HCT116 (cell line): Measurements from ENCODE around the gene SELENON. TPM values are rescaled to one million over a fixed set of nuclear protein-coding genes. Genes with fewer than 3 reads are reported as not detected.

Source experiments
- ATAC-seq: fragments of 200-7000 bp; cut with Tn5 transposase; 2 replicates; pipeline ENCODE4 v1.9.1; 2020; ENCODE audit warnings: mild to moderate bottlenecking, moderate library complexity
- BruUV-seq: library from RNA; stranded (reverse); fragments of 400-500 nt; replicated peaks from 2 replicates; lab custom pipeline; 2021; lab: Mats Ljungman, UMichigan
- CTCF ChIA-PET: fragments of 300-600 bp; sonication (Branson Sonifier 250); formaldehyde crosslinking; loops from one replicate; lab custom pipeline; 2021; ENCODE audit warnings: antibody characterized with exemption; lab: Charles Lee
- POLR2A ChIA-PET: fragments of 300-600, 350-600 bp; sonication (Branson Sonifier 250); formaldehyde crosslinking; loops from one replicate; lab custom pipeline; 2021; ENCODE audit warnings: antibody characterized with exemption; lab: Charles Lee
- RAD21 ChIA-PET, 2 experiments: fragments of 300-600 bp; sonication (Branson Sonifier 250); formaldehyde crosslinking; loops; one replicate each; lab custom pipeline; 2023; ENCODE audit warnings: low total read pairs in 2 of 2; ENCODE audit not compliant: uncharacterized antibody in 2 of 2, unreplicated experiment in 2 of 2, low non-redundant PET in 1 of 2; lab: Charles Lee
- DNase-seq: peaks from one replicate; pipeline ENCODE4 v3.0.0-alpha.2; 2010; ENCODE audit warnings: low read depth, low spot score
- H2AFZ ChIP-seq: fragments of 200-600 bp; shearing (Covaris generic), sonication (generic); 2 replicates; pipeline ENCODE4 v1.6.1; 2017; ENCODE audit warnings: low read depth, mixed run types, mixed read lengths, antibody characterized with exemption, low read length; ENCODE audit not compliant: poor library complexity, severe bottlenecking
- H3K27ac ChIP-seq: 2 replicates; pipeline ENCODE4 v1.5.1; 2012; ENCODE audit warnings: low read depth, low read length
- H3K27me3 ChIP-seq: fragments of 200-600 bp; sonication (generic); 2 replicates; pipeline ENCODE4 v1.6.1; 2016; ENCODE audit warnings: mixed run types, low read length, mixed read lengths; ENCODE audit not compliant: insufficient read depth
- H3K36me3 ChIP-seq, 2 experiments: fragments of 200-500 bp in 1 of 2; fragments of 200-600 bp in 1 of 2; sonication (Bioruptor generic) in 1 of 2; sonication (generic) in 1 of 2; 2 replicates each; pipeline versions ENCODE4 v1.5.1 to v1.6.1; 2014 to 2016; ENCODE audit warnings: low read length in 2 of 2, inconsistent platforms in 1 of 2, mixed read lengths in 1 of 2, mixed run types in 1 of 2; ENCODE audit not compliant: insufficient read depth in 2 of 2, control insufficient read depth in 1 of 2
- H3K4me1 ChIP-seq, 2 experiments: fragments of 200-600 bp in 1 of 2; sonication (generic) in 1 of 2; 2 replicates each; pipeline versions ENCODE4 v1.5.1 to v1.6.1; 2012 to 2017; ENCODE audit warnings: low read length in 2 of 2, inconsistent platforms in 1 of 2, mild to moderate bottlenecking in 1 of 2, mixed read lengths in 1 of 2, mixed run types in 1 of 2, moderate library complexity in 1 of 2; ENCODE audit not compliant: insufficient read depth in 2 of 2, control insufficient read depth in 1 of 2
- H3K4me2 ChIP-seq: fragments of 200-600 bp; sonication (generic); 2 replicates; pipeline ENCODE4 v1.6.1; 2017; ENCODE audit warnings: mixed run types, low read length, mixed read lengths
- H3K4me3 ChIP-seq, 2 experiments: fragments of 200-600 bp in 1 of 2; sonication (generic) in 1 of 2; replicated peaks in 1 of 2; 2 replicates each; pipeline ENCODE4 v1.5.1; 2011 to 2016; ENCODE audit warnings: low read length in 2 of 2, control low read depth in 1 of 2, low read depth in 1 of 2, mild to moderate bottlenecking in 1 of 2, mixed read lengths in 1 of 2, mixed run types in 1 of 2
- H3K79me2 ChIP-seq: fragments of 200-600 bp; sonication (generic); 2 replicates; pipeline ENCODE4 v1.6.1; 2017; ENCODE audit warnings: mild to moderate bottlenecking, mixed run types, low read length, moderate library complexity, mixed read lengths; ENCODE audit not compliant: insufficient read depth
- H3K9ac ChIP-seq: fragments of 200-600 bp; sonication (generic); 2 replicates; pipeline ENCODE4 v1.6.1; 2016; ENCODE audit warnings: low read length, mixed read lengths
- H3K9me2 ChIP-seq: fragments of 200-600 bp; sonication (generic), shearing (Covaris generic); 2 replicates; pipeline ENCODE4 v1.6.1; 2017; ENCODE audit warnings: mixed run types, mild to moderate bottlenecking, moderate library complexity; ENCODE audit not compliant: insufficient read depth
- H3K9me3 ChIP-seq, 2 experiments: fragments of 200-500 bp in 1 of 2; fragments of 200-600 bp in 1 of 2; sonication (Bioruptor generic) in 1 of 2; sonication (generic) in 1 of 2; 2 replicates each; pipeline ENCODE4 v1.6.1; 2014 to 2017; ENCODE audit warnings: low read length in 2 of 2, mixed read lengths in 2 of 2, inconsistent platforms in 1 of 2, low read depth in 1 of 2, mild to moderate bottlenecking in 1 of 2, mixed run types in 1 of 2, moderate library complexity in 1 of 2; ENCODE audit not compliant: control insufficient read depth in 1 of 2, insufficient read depth in 1 of 2
- H4K20me1 ChIP-seq: fragments of 200-600 bp; sonication (generic), shearing (Covaris generic); 2 replicates; pipeline ENCODE4 v1.6.1; 2017; ENCODE audit warnings: mixed run types, mild to moderate bottlenecking, moderate library complexity; ENCODE audit not compliant: insufficient read depth
- ATF3 ChIP-seq: IDR thresholded peaks from 2 replicates; pipeline ENCODE4 v1.6.1; 2012
- CBX3 ChIP-seq: IDR thresholded peaks from 2 replicates; pipeline ENCODE4 v1.6.1; 2012; ENCODE audit warnings: low read depth
- CTCF ChIP-seq, 3 experiments: fragments of 200-600 bp in 1 of 3; sonication (generic) in 1 of 3; IDR thresholded peaks in 2 of 3; conservative IDR thresholded peaks in 1 of 3; 2 replicates each; pipeline ENCODE4 v1.5.1; 2012 to 2017; ENCODE audit warnings: low read depth in 2 of 3, low read length in 2 of 3, antibody characterized with exemption in 1 of 3, borderline replicate concordance in 1 of 3, control low read depth in 1 of 3, mild to moderate bottlenecking in 1 of 3, mixed read lengths in 1 of 3, mixed run types in 1 of 3, moderate library complexity in 1 of 3; ENCODE audit not compliant: insufficient read depth in 1 of 3
- EGR1 ChIP-seq: IDR thresholded peaks from 2 replicates; pipeline ENCODE4 v1.6.1; 2012; ENCODE audit warnings: low read depth
- EZH2phosphoT487 ChIP-seq: fragments of 200-600 bp; IDR thresholded peaks from 2 replicates; pipeline ENCODE4 v1.6.1; 2018; ENCODE audit warnings: antibody characterized with exemption, borderline replicate concordance
- FOSL1 ChIP-seq: IDR thresholded peaks from 2 replicates; pipeline ENCODE4 v1.6.1; 2012; ENCODE audit warnings: low read depth
- JUND ChIP-seq: IDR thresholded peaks from 2 replicates; pipeline ENCODE4 v1.6.1; 2012
- MAX ChIP-seq: IDR thresholded peaks from 2 replicates; pipeline ENCODE4 v1.6.1; 2012
- POLR2A ChIP-seq: IDR thresholded peaks from 2 replicates; pipeline ENCODE4 v1.7.0; 2011; ENCODE audit warnings: borderline replicate concordance; ENCODE audit not compliant: insufficient read depth, insufficient read length; ENCODE audit errors: extremely low read depth
- POLR2AphosphoS5 ChIP-seq: IDR thresholded peaks from 2 replicates; pipeline ENCODE4 v1.6.1; 2011; ENCODE audit warnings: mild to moderate bottlenecking, low read depth, low read length, moderate library complexity
- REST ChIP-seq: IDR thresholded peaks from 2 replicates; pipeline ENCODE4 v1.6.1; 2012; ENCODE audit warnings: low read depth
- SIN3A ChIP-seq: IDR thresholded peaks from 2 replicates; pipeline ENCODE4 v1.6.1; 2012; ENCODE audit warnings: low read depth
- SP1 ChIP-seq: IDR thresholded peaks from 2 replicates; pipeline ENCODE4 v1.6.1; 2012; ENCODE audit warnings: low read depth
- TCF7L2 ChIP-seq: IDR thresholded peaks from 2 replicates; pipeline ENCODE4 v1.7.0; 2011; ENCODE audit warnings: borderline replicate concordance, inconsistent platforms; ENCODE audit not compliant: insufficient read depth, insufficient read length; ENCODE audit errors: extremely low read depth
- YY1 ChIP-seq: IDR thresholded peaks from 2 replicates; pipeline ENCODE4 v1.6.1; 2011; ENCODE audit warnings: low read length, low read depth, moderate library complexity, mild to moderate bottlenecking; ENCODE audit not compliant: insufficient replicate concordance; ENCODE audit errors: extremely low read depth
- ZBTB33 ChIP-seq: IDR thresholded peaks from 2 replicates; pipeline ENCODE4 v1.6.1; 2011; ENCODE audit warnings: mild to moderate bottlenecking, low read length, moderate library complexity; ENCODE audit not compliant: insufficient replicate concordance; ENCODE audit errors: extremely low read depth
- ZNF274 ChIP-seq: fragments of 200-500 bp; sonication (Bioruptor generic); IDR thresholded peaks from 2 replicates; pipeline ENCODE4 v1.6.1; 2014; ENCODE audit warnings: mild to moderate bottlenecking, low read depth, low read length, inconsistent platforms
- intact Hi-C: fragments of 100-400 bp; cut with micrococcal nuclease; formaldehyde crosslinking; loops from 2 replicates; pipeline ENCODE4 v1.10.0; 2022
- total RNA-seq: library from RNA; stranded (reverse); gene quantifications from one replicate; pipeline ENCODE4 v1.2.1, GENCODE V29; 2021; ENCODE audit not compliant: unreplicated experiment

The SELENON gene
- total RNA-seq, 1 experiment from 2014 or later: 85.1 TPM

- Histone ChIP-seq H3K27me3 (no peaks in the 10 kb centered on the region), H2AFZ (no peak overlapping the region), H3K4me3 (no peak overlapping the region), H3K27ac (no peak overlapping the region; the same call in 1 of the 2 replicates), H3K36me3 (0 out of 4 replicates have a peak, but pooled peaks cover 0 to 6% of the 10 kb centered on the region in 2 experiments), H3K79me2 (peaks cover 12% of the 10 kb centered on the region), H4K20me1 (0 out of 2 replicates have a peak, but pooled peaks cover 3% of the 10 kb centered on the region), H3K4me2 (no peak overlapping the region), H3K9me2 (no peaks in the 10 kb centered on the region)
- BruUV-seq: no TSS peak
- ATAC-seq (no peak), DNase-seq (no peak)
- CTCF ChIA-PET: no interaction called here
- RAD21 ChIA-PET: no interaction called here
- POLR2A ChIA-PET: interaction anchor here (1.2 kb wide), 1 partner anchor 12 kb away, joined by 8 read pairs; the partner anchor contains the start of gene PAQR7
- TF ChIP-seq YY1 (no peak), ZNF274 (no peak), SP1 (no peak), TCF7L2 (no peak), EGR1 (no peak), POLR2A (no peak), POLR2AphosphoS5 (no peak), ATF3 (no peak), CTCF (IDR thresholded peaks at IDR 0.05 in 2 of 3, conservative IDR thresholded peaks at IDR 0.05 in 1 of 3; ENCODE audit: borderline replicate concordance in 1 of 3, insufficient read depth in 1 of 3, low read depth in 2 of 3, low read length in 2 of 3) (no peak), EZH2phosphoT487 (no peak), MAX (no peak), ZBTB33 (no peak), CBX3 (no peak), SIN3A (no peak), REST (no peak), FOSL1 (no peak), JUND (no peak)
- TF ChIP-seq, all 23 proteins: peak for 0
- intact Hi-C loops: no loop called here
- Histone ChIP-seq H3K9me3 (no peaks in the 10 kb centered on the region), H3K9ac (no peak overlapping the region), H3K4me1 (peaks cover 30 to 43% of the 10 kb centered on the region in 2 experiments)
Observed at GRCh38 chr1:25862785-25863485, 62.9 kb downstream of the SELENON start.
